Suppressor macrophage treated with lipopolysaccharide for 4 hours (primary cell): Measurements from ENCODE around the gene CAMKMT.
"Not testable (repeated sequence)": the region's sequence is repeated elsewhere in the genome, so short reads cannot be mapped to it uniquely, and the experiment has no call there.

Experiments used
- DNase-seq: peaks from one replicate; pipeline ENCODE4 v3.0.0-alpha.2; 2020

Gene CAMKMT

DNA sequence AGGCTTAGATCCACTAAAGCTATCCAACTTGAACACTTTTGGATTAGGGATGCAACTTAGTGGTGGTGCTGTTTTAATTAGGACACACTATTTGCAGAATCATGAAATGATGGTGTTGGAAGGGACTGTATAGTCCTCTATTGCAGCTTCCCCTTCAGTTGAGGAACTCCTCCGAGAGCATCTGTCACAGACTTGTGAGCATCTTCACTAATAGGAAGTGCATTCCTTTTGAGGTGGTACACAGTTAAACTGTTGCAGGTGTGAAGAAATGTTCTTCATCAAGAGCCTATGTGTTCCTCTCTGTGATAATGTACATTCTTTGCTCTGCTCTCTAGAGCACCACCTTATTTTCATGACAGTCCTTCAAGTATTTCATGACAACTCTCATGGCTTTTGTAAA is 197.4 kb downstream of the CAMKMT start:
- no peak for DNase-seq

GRCh38 chr2:44560352-44560751 is 198.6 kb downstream of the CAMKMT start:
- peak; percentile 47 for DNase-seq

GRCh38 chr2:44560941-44561340 is 199.2 kb downstream of the CAMKMT start:
- DNase-seq: no peak

DNA sequence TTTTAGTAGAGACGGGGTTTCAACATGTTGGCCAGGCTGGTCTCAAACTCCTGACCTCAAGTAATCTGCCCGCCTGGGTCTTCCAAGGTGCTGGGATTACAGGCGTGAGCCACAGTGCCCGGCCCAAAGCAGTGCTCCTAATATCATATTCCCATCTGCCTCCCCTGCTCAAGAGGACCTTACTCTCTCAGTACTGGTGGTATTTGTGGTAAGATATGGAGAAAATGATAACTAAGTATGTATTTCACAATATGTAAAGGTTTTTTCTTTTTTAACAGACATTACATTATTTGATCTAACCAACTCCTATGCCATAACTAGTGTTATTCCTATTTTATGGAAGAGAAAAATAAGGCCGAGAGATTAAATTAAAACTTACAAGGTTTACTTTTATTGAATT is 201.0 kb downstream of the CAMKMT start:
- DNase-seq: no peak

- no peak for DNase-seq
Measured at GRCh38 chr2:44564752-44565151, 203.0 kb downstream of the CAMKMT start.

DNA sequence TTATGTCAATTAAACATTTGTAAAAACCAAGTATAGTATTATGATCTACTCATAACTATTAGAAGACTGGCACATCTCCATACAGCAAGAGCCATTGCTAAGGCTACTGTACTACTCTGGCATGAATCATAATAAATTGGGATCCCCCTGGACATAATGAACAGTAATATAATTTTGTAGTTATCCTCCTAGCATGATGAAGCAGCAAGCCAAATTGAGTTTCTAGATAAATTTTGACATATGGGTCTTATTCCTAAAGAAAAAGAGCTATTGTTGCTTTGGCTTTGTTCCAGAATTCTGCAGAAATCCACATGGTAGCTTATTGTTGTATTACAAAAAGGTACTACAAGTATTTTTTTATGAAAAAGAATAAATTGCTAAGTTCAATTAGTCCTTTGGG is 204.3 kb downstream of the CAMKMT start:
- DNase-seq: no peak

GRCh38 chr2:44569491-44569890 is 207.7 kb downstream of the CAMKMT start:
- no peak for DNase-seq

DNA sequence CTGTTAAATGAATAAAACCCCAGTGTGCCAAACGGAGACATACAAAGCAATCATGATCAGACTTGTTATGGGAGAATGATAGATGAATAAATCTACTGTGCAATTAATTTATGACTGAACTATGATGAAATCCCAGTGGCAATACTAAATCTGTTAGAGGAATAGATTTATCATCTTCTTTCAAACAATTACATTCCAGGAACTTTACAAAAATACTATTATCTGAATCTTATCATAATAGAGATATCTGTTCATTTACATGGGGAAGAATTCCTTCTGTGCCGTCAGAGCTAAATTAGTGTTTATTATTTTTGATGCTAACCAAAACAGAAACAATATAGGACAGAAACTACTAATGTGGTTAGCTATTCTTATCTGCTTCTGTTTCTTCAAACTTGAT is 208.5 kb downstream of the CAMKMT start:
- DNase-seq: no peak

DNA sequence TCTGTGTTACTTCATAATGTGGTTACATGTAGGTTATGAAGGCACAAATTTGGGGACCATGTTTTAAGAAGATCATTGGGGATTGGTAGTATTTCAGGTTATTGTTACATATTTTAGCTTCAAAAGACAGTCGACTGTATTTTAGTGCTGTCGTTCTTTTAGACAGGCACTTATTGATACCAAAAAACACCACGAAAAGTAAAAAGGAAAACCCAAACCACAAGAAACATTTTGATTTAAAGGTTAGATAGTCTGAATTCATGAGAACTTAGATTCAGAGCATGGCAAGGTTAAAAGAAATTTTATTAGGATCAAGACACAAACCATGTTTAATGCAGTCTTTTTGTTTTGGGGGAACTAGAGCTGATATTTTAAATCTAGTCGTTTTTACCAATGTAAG is 209.0 kb downstream of the CAMKMT start:
- no peak for DNase-seq

DNA sequence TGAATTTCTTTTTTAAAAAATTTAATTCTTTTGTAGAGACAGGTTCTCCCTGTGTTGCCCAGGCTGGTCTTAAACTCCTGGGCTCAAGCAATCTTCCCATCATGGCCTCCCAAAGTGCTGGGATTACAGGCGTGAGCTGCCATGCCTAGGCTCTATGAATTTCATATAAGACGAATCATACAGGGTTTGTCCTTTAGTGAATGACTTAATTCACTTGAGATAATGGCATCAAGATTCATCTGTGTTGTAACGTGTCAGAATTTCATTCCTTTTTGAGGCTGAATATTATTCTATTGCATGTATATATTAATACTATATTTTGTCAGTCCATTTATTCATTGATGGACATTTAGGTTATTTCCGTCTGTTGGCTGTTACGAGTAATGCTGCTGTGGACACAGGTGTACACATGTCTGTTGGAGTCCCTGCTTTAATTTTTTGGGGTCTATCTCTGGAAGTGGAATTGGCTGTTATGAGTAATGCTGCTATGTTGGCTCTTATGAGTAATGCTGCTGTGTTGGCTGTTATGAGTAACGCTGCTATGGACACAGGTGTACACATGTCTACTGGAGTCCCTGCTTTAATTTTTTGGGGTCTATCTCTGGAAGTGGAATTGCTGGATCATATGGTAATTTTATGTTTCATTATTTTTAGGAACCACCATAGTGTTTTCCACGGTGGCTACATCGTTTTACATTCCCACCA is 210.6 kb downstream of the CAMKMT start:
- no peak for DNase-seq

- peak; percentile 31 for DNase-seq
Measured at GRCh38 chr2:44573996-44574395, 212.2 kb downstream of the CAMKMT start.

DNA sequence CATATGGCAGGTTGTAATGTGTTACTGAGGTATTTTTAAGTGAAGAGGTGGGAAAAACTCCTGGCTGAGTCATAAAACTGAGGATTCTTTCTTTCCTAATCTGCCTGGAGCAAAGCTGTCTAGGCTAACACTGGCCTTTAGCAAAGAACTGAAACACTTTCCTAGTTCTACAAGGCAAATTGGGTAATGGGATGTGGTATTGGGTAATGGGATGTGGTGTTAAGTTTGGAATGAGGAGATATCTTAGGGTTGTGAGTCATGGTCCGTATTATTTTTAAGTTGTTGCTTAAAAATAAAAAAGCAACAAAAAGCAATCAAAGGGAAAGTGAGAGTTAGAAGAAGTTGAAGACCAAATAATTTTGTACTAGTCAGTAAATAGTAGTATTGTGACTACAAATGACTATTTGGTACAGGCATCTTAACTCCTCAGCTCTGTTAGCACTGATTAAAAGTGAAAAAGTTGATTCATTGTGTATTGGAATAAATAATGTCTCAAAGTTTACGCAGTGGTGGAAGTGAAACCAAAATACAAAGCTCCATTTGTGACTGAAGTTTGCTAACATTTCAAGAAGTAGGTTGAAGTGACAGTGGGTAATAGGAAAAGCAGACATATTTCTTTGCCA is 216.8 kb downstream of the CAMKMT start:
- peak; percentile 92 for DNase-seq

- DNase-seq: no peak
Measured at GRCh38 chr2:44579115-44579836, 217.5 kb downstream of the CAMKMT start.

- DNase-seq: no peak
Measured at GRCh38 chr2:44579837-44580230, 218.1 kb downstream of the CAMKMT start.

DNA sequence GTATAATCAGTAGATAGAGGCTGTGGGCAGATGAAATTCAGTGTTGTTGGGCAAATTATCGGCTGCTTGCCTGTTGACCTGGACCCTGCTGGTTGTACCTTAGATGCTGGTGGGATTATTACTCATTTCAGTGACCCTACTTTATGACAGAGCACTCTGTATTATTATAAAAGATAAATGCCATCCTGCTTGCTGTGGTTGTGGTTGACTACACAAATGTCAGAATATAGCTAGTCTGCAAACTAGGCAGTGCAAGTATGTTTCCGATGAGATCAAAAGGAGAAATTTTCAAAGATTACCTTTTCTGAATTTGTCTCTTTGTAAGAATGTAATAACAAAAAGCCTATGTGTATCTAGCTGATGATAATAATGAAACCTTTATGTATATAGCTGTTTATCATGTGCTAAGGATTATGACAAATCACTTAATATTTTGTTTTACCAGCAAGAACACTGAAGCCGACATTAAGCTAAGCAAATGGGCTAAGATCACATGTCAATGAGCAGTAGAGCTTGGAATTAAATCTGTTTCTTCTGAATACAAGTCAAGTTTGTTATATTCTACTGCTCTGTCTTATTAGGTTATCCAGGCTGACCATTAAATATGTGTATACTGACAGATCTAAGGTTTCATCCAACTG is 219.2 kb downstream of the CAMKMT start:
- DNase-seq: no peak

DNA sequence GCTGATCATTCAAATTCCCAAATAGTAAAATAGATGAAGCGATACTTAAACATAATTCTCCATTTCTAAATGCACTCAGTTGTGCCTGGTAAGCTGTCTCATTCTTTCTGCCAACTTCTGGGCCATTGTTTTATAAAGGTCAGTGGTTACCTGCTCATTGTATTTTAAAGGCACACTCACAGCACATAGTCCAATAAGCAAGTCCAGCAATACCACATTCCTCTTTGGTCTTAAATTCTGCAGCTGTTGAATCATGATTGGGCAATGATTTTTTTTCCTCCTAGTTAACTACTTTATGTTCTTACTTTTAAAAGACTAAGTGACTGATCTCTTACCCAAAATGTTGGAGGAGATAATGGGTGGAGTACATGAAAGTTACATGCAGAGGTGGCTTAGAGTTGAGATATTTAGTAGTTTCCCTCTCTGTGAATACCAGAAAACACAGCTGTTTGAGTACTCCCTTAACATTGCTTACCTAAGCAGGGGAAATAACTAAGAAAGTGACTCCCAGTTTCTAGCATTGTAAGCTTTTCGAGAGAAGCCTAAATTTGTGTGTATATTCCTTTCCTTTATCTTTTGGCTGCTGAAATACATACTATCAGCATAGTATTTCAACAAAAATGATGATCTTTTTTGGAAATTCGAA is 220.7 kb downstream of the CAMKMT start:
- DNase-seq: no peak

DNA sequence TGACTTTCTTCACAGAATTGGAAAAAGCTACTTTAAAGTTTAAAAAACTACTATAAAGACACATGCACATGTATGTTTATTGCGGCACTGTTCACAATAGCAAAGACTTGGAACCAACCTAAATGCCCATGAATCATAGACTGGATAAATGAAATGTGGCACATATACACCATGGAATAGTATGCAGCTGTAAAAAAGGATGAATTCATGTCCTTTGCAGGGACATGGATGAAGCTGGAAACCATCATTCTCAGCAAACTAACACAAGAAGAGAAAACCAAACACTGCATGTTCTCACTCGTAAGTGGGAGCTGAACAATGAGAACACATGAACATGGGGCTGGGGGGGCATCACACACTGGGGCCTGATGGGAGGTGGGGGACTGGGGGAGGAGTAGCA is 233.9 kb downstream of the CAMKMT start:
- DNase-seq: not testable (repeated sequence)

DNA sequence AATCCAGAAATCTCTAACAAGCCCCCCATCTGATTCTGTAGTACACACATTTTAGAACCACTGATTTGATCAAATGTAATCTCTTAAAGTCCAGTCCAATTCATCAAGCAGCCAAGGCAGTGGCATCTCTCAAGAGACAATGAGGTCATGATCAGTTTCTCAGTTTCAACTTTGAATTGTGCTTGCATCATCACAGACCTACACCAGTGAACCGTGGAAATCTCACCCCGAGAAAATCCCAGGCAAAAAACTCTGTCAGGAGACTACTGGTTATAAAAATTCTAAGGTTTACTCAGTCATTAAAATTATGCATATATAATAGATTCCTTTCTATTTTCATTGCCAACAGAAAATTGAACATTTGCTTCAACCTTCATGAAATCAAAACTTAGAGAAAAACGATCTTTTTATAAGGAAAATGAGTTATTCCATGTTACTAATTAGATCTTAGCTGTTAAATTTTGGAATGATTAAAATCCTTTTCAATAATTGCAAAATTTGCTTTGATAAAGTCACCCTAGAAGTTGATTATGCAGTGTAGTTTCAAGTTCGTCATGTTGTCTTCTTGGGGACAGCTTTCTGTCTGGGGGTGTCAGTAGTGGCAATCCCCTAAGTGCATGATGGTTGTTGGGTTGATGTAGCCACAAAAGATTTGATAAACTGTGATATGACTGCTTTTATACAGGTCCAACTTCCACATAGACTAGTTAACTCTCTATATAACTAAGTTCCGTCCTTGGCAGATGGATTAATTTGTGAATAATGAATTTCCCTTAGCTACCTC is 235.0 kb downstream of the CAMKMT start:
- DNase-seq: peak; percentile 45

DNA sequence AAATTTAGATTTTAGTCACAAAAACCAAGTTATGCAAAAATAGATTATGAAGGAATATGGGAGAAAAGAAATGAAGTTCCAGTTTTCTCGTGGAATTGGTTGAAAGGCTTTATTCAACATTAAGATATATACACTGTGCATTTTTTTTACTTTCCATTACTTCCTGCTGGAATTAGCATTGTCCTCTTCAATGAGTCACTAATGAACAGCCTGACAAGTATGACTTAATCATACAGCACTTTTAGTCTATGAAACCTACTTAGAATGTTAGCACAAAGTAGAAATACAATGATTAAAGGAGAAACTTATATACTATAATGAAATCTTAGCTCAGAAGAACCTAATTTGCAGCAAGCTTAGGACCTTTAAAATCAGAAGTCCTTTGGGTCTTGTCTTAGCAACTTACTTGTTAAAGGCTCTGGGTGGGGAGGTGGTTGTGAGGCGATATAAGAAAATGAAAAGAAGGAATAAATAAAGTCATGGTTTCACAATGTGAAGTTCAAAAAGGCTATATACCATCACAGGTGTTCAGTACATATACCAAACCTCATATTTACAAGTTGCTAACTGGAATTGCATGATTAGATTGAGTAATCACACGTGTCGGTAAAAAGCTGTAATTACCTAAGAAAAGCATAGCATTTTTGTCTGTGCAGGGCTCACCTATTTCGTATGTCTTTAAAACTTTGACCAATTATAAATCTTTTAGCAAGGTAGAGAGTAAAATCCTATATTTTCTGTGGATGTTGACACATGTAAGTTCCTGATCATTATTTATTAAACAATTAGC is 236.8 kb downstream of the CAMKMT start:
- peak; percentile 31 for DNase-seq

- no peak for DNase-seq
Measured at GRCh38 chr2:44599130-44599529, 237.4 kb downstream of the CAMKMT start.

GRCh38 chr2:44602446-44602845 is 240.7 kb downstream of the CAMKMT start:
- no peak for DNase-seq
